NCI-H1105 (cell line): ENCODE measurements around the gene ANKRD11.
"Not testable (repeated sequence)": the region's sequence is repeated elsewhere in the genome, so short reads cannot be mapped to it uniquely, and the experiment has no call there.

Experiments used
- DNase-seq: peaks from one replicate; lab custom pipeline; 2025; lab: John Stamatoyannopoulos, UW

The ANKRD11 gene

DNA sequence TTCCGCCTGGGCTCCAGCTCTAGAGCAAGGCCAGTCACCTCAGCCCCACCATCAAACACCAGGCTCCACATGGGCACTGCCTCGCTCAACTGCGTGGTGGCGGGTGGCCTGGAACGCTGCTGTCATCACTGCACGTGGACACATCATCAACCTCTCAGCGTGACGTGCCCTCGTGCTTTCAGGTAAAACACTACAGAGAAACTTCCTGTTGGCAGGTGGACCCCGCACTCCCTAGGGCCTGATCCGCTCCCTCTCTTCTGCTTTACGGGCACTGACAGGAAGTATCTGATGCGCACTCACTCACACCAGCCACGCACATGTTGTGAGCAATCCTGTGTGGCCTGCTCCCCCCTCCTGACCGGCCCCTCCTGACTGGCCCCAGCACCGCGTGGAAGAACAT is 87.4 kb downstream of the ANKRD11 start:
- no peak for DNase-seq

GRCh38 chr16:89401641-89402445 is 88.5 kb downstream of the ANKRD11 start:
- DNase-seq: no peak

GRCh38 chr16:89401205-89401604 is 89.2 kb downstream of the ANKRD11 start:
- DNase-seq: no peak

DNA sequence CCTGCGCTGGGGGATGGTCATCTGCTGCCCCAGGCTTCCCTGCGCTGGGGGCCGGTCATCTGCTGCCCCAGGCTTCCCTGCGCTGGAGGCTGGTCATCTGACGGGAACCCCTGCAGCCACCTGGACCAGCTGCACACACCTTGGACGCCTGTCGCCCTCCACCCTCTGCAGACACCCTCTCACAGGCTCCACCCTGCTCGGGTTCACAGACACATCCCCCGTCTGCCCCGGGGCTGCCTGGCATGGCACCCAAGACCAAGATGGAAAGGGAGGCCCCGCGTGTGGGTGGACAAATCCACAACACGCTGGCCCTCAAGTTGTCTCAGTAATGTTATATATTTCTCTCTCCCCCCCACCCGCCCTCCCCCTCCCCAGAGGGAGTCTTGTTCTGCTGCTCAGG is 89.6 kb downstream of the ANKRD11 start:
- DNase-seq: no peak

- DNase-seq: no peak
These were observed 91.4 kb downstream of the ANKRD11 start for GRCh38 chr16:89398924-89399323.

GRCh38 chr16:89397331-89397861 is 93.0 kb downstream of the ANKRD11 start:
- no peak for DNase-seq

- no peak for DNase-seq
These were observed 94.2 kb downstream of the ANKRD11 start for GRCh38 chr16:89396156-89396555.

DNA sequence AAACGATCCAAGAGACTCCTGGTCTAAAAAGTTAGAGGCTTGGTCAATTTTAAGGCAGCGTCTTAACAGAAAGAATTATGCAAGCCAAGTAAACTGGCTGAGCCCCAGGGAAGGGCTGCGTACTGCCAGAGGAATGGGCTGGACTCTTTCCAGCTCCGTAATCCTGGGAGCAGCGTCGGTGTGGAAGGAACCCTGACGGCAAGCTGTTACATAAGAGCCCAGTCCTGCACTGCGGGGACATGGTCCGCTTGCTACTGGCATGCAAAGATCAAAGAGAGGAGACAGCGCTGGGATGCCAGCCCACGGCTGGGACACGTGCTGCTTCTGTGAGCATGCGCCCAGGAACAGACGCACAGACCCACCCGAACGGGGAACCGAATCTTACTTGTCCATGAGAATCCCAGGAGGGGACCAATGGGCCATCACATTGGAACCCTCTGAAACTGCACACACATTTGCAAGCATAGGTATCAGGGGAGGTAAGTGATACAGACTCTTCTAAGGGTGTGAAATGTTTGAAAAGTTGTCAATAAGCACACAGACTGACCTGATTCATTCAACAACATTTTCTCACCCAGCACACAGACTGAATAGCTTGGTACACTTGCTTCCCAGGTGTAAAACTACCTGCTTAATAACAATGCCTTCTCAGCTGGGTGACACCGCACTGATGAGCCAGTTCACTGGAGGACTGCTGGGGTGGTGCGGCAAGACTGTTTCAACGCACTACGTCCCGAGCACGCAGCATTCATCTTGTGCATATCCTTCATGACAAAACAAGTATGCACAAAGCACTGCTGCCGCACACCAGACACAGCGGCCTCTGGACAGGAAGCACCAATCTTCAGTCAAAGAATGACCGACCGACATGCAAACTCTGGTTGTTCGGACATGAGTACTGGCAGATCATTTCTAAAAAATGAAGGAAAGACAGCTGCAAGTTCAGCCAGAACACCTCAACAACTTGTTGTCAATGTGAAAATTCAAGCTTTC is 94.9 kb downstream of the ANKRD11 start:
- DNase-seq: no peak

DNA sequence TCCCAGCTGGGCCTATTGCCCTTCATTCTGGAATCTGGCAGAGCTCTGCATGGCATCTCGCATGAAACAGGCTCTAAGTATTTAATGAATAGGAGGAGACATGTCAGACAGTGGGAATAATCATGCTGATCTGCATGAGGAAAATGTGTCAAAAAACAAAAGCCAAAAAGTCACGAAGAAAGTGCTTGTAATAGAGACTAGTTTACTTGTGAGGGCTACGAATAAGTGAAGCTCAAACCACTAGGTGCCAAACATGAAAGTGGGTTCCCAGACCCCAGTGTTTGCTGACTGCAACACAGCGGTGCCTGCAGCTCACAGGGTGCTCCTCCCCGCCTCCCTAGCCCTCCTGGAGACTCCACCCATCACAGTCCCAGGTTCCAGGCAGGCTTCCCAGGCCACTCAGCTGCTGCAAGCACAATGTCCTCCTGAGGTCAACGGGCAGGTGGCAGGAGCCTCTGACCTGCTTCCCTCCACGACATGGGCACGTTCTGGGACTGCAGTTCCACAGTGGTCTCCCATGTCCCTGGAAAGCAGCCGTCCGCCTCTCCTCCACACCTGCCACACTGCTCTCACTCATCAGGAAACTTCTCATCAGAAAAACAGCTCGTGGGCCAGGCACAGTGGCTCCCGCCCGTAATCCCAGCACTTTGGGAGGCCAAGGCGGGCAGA is 96.5 kb downstream of the ANKRD11 start:
- DNase-seq: no peak

GRCh38 chr16:89392881-89393737 is 97.3 kb downstream of the ANKRD11 start:
- no peak for DNase-seq

DNA sequence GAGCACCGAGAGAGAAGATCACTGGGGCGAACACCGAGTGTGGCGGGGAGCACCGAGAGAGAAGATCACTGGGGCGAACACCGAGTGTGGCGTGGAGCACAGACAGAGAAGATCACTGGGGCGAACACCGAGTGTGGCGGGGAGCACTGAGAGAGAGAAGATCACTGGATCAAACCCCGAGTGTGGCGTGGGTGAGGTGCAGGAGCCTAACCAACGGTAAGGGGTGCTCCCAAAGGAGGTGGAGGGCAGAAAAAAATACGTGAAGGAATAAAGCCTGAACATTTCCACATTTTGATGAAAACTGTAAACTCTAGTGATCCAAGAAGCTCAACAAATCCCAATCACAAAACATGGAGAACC is 100.2 kb downstream of the ANKRD11 start:
- DNase-seq: not testable (repeated sequence)

- DNase-seq: not testable (repeated sequence)
These were observed 100.7 kb downstream of the ANKRD11 start for GRCh38 chr16:89389504-89390223.

DNA sequence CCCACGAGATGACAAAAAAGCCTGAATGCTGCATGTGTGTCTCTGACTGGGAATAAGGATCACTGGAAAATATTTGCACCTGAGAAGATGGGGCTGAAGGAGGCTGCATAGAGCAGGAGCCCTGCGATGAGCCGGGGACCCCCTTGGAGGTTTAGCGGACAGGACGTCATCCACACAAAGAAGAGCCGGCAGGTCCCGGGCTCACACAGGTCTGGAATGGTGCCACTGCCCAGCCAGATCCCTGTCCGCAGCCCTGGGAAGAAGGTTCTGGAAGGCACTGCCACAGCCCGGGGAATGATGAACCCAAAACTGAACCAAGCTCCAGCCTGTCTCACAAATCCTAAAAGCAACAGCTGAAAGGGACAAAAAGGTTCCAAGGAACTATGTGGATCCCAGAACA is 101.8 kb downstream of the ANKRD11 start:
- DNase-seq: no peak

DNA sequence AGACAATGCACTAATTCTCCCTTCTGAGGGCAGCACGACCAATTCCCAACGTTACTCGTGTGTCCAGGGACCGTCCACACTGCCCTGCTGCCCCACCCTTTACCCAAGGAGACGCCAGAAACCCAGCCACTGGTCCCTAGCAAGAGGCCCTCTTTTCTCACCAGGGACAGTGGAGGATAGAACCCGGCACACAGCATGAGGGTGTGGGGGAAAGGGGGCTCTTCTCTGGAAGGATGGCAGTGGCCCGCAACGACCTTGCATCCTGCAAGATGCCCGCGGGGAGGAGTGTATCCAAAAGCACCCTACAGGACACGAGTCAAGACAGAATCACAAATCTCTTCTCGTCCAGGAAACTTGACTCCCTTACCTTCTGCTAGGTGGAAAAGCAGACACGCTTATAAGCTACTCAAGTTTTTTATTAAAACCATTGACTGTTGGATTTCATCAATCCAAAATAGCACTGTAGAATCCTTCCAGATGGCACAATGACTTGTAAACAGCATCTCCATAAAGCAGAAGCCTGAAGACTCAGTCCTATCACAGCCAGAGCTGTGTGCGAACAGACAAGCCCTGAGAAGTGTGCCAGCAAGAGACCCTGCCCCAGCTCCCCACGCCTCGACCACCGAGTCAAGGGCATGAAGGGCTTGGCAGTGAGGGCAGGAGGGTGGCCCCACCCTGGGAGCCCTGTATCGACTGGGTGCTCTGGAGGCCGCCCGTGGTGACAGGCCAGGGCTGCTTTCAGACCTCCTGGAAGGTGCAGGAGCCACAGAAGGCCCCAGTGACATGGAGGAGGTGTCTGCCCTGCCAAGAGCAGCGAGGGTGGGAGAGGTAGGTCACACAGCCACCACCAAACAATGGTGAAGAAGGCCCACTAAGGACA is 103.8 kb downstream of the ANKRD11 start:
- no peak for DNase-seq

DNA sequence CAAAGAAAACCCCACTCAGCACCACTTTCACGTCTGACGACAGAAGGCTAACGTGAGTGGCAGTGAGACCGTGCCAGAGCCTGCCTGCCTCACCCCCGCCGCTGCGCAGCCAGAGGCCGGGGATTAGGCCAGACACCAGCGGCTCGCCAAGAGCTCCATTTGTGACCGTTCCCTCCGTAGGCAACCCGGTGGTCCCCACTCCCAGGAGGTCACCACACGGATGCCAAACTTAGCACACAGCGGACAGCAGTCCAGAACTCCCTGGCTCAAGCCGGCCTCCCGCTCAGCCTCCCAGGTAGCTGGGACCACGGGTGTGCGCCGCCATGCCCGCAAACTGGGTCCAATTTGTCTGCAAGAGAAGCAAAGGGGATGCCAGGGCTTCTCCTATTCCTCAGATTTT is 104.6 kb downstream of the ANKRD11 start:
- DNase-seq: no peak

DNA sequence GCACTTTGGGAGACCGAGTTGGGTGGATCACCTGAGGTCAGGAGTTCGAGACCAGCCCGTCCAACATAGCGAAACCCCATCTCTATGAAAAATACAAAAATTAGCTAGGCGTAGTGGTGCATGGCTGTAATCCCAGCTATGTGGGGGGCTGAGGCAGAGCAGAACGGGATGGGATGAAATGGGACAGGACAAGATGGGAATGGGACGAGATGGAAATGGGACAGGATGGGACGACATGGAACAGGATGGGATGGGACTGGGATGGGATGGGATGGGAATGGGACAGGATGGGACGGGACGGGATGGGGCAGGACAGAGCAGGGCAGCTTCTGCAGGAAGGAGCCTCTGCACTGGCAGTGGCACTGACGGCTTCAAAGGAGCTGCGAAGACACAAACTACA is 106.1 kb downstream of the ANKRD11 start:
- DNase-seq: no peak

DNA sequence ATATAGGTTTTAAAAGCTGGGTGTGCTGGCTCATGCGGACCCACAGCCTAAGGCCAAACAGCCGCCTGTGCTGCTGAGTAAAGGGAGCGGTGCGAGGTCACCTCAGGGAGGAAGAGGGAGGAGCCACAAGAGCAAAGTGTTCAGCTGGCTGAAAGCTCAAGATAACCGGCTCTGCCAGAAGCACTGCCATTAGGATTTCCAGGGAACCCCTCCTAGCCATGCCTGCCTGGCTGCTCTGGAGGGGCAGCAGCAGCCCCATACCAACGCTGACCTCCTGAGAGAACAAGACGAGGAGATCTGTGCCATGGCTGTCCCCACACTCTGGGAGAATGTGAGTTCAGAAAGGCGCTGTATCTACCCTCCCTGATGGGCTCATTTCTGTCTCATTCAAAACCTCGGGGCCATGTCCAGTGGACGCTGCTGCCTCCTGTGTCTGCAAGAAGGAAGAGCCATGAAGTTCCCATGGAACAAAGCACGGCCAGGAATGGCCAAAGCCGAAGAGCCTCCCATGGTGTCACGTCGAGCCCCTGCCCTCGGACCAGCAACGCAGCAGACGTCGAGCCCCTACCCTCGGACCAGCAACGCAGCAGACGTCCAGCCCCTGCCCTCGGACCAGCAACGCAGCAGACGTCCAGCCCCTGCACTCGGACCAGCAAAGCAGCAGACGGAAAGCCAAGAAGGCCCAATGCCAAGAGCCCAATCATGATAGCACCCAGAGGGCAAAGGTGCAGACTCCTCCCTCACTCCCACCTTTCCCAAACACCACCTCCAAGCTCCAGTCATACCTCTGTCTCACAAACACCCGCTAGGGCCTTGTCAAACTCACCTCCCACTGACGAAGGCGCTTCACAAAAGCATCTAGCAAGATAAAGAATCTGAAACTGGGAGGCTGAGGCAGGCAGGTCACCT is 107.0 kb downstream of the ANKRD11 start:
- no peak for DNase-seq

DNA sequence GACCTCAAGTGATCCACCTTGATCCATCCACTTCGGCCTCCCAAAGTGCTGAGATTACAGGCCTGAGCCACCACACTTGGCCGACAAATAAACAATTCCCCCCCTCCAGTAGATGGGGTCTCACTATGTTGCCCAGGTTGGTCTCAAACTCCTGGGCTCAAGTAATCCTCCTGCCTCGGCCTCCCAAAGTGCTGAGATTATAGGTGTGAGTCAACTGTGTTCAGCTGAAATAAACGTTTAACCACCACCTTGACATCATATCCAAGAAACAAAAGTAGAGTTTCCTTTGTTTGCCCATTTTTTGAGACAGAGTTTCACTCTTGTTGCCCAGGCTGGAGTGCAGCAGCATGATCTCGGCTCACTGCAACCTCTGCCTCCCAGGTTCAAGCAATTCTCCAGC is 107.8 kb downstream of the ANKRD11 start:
- DNase-seq: not testable (repeated sequence)
